K562 (cell line): Measurements from ENCODE around the gene AGO4.
"Not testable (repeated sequence)": the region's sequence is repeated elsewhere in the genome, so short reads cannot be mapped to it uniquely, and the experiment has no call there.

Experiments
- BHLHE40 ChIP-seq: IDR thresholded peaks from 2 replicates; pipeline ENCODE4 v1.6.1; 2011; ENCODE audit warnings: low read length, improper control_type of control experiment
- CBX8 ChIP-seq: fragments of 200-600 bp; sonication (generic); IDR thresholded peaks from 2 replicates; pipeline ENCODE4 v1.6.1; 2012; ENCODE audit warnings: borderline replicate concordance, mixed run types, low read depth, mild to moderate bottlenecking, moderate library complexity, mixed read lengths, low read length, control low read depth, inconsistent platforms; ENCODE audit not compliant: poor library complexity, severe bottlenecking; ENCODE audit errors: extremely low read depth
- CTCF ChIP-seq, 3 experiments: IDR thresholded peaks in 2 of 3; conservative IDR thresholded peaks in 1 of 3; 2 replicates each; pipeline ENCODE4 v1.5.1; 2011 to 2012; ENCODE audit warnings: low read length in 3 of 3, mild to moderate bottlenecking in 3 of 3, control low read depth in 2 of 3, improper control_type of control experiment in 1 of 3, inconsistent platforms in 1 of 3, low read depth in 1 of 3, mixed read lengths in 1 of 3, moderate library complexity in 1 of 3; ENCODE audit not compliant: insufficient read depth in 2 of 3
- EP300 ChIP-seq: IDR thresholded peaks from 2 replicates; pipeline ENCODE4 v1.6.1; 2012; ENCODE audit warnings: low read length, improper control_type of control experiment
- ERF ChIP-seq: fragments of 450-650 bp; formaldehyde crosslinking; IDR thresholded peaks from 2 replicates; pipeline ENCODE4 v1.4.0; 2020; ENCODE audit warnings: mild to moderate bottlenecking, mixed read lengths
- EZH2 ChIP-seq: IDR thresholded peaks from 2 replicates; pipeline ENCODE4 v1.6.1; 2012; ENCODE audit warnings: low read depth, mild to moderate bottlenecking, inconsistent platforms, low read length, borderline replicate concordance
- MCM7 ChIP-seq, 2 experiments: fragments of 450-650 bp; IDR thresholded peaks; 2 replicates each; pipeline ENCODE4 v1.6.1; 2016 to 2018
- NRF1 ChIP-seq, 2 experiments: fragments of 450-650 bp; IDR thresholded peaks in 1 of 2; conservative IDR thresholded peaks in 1 of 2; 2 replicates each; pipeline ENCODE4 v1.6.1; 2014; ENCODE audit warnings: mild to moderate bottlenecking in 2 of 2
- POLR2A ChIP-seq: fragments of 450-650 bp; conservative IDR thresholded peaks from 2 replicates; pipeline ENCODE4 v1.6.1; 2016
- RCOR1 ChIP-seq, 2 experiments: IDR thresholded peaks; 2 replicates each; pipeline ENCODE4 v1.6.1; 2012; ENCODE audit warnings: low read depth in 2 of 2, low read length in 2 of 2, borderline replicate concordance in 1 of 2, improper control_type of control experiment in 1 of 2
- RUNX1 ChIP-seq: sonication (generic); IDR thresholded peaks from 2 replicates; pipeline ENCODE4 v1.6.1; 2016; ENCODE audit warnings: antibody characterized with exemption, low read depth
- SAP30 ChIP-seq: fragments of 200-600 bp; sonication (generic); IDR thresholded peaks from 2 replicates; pipeline ENCODE4 v1.6.1; 2012; ENCODE audit warnings: borderline replicate concordance, low read depth, mild to moderate bottlenecking, moderate library complexity, low read length, control low read depth, inconsistent platforms; ENCODE audit not compliant: insufficient read depth, poor library complexity, severe bottlenecking
- TARDBP ChIP-seq: fragments of 450-650 bp; IDR thresholded peaks from 2 replicates; pipeline ENCODE4 v1.6.1; 2016
- ZMIZ1 ChIP-seq, 2 experiments: fragments of 150-350 bp in 1 of 2; IDR thresholded peaks; 2 replicates each; pipeline ENCODE4 v1.6.1; 2012 to 2016; ENCODE audit warnings: low read depth in 2 of 2, low read length in 2 of 2, mild to moderate bottlenecking in 1 of 2, moderate library complexity in 1 of 2

GRCh38 chr1:35812754-35813153, 4.9 kb downstream of the AGO4 start:
- not testable (repeated sequence) for TF ChIP-seq NRF1 (conservative IDR thresholded peaks at IDR 0.05 in 1 of 2, IDR thresholded peaks at IDR 0.05 in 1 of 2); CTCF (IDR thresholded peaks at IDR 0.05 in 2 of 3, conservative IDR thresholded peaks at IDR 0.05 in 1 of 3; ENCODE audit: insufficient read depth in 2 of 3, low read depth in 1 of 3, low read length in 3 of 3); MCM7 (IDR thresholded peaks at IDR 0.05); POLR2A; EZH2; ZMIZ1 (IDR thresholded peaks at IDR 0.05; ENCODE audit: low read depth in 2 of 2, low read length in 2 of 2); RCOR1 (IDR thresholded peaks at IDR 0.05; ENCODE audit: borderline replicate concordance in 1 of 2, low read depth in 2 of 2, low read length in 2 of 2); CBX8; SAP30; RUNX1; EP300; TARDBP; ERF (CRISPR knock-in tag); BHLHE40
